ENCODE results near the gene FYB2. TPM values are rescaled to one million over a fixed set of nuclear protein-coding genes. Genes with fewer than 3 reads are reported as not detected.

Gene FYB2
- total and polyA plus RNA-seq, 10 of the 15 experiments (the other 5 are each of a cell fraction or from before 2014, with no cell fraction given), result 0.04 to 0.16 (median 0.05) TPM; not detected in 4

DNA sequence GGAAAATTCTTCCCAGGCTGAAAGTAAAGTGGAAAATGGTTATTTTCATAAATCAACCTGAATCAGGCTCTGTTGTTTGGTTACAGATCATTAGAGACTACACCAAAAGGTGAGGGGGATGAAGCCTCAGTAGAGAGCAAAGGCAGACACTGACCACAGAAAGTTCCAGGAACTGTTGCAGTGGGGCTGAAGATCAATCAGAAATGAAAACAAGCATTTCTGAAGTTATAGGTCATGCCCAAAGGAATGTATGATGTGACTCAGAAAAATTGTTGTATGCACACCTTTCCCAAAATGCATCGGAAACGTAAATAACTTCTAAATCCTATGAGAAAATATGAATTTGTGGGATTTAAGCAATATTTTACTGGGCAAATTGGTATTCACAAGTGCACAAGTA, 63.3 kb downstream of the FYB2 start (continued):
- no peak for TF ChIP-seq RCOR1 (conservative IDR thresholded peaks at IDR 0.05; ENCODE audit: low read depth, low read length)
- TF ChIP-seq FOXM1 (IDR thresholded peaks at IDR 0.05; ENCODE audit: low read depth, low read length), result no peak
- TF ChIP-seq, protein P1, sequence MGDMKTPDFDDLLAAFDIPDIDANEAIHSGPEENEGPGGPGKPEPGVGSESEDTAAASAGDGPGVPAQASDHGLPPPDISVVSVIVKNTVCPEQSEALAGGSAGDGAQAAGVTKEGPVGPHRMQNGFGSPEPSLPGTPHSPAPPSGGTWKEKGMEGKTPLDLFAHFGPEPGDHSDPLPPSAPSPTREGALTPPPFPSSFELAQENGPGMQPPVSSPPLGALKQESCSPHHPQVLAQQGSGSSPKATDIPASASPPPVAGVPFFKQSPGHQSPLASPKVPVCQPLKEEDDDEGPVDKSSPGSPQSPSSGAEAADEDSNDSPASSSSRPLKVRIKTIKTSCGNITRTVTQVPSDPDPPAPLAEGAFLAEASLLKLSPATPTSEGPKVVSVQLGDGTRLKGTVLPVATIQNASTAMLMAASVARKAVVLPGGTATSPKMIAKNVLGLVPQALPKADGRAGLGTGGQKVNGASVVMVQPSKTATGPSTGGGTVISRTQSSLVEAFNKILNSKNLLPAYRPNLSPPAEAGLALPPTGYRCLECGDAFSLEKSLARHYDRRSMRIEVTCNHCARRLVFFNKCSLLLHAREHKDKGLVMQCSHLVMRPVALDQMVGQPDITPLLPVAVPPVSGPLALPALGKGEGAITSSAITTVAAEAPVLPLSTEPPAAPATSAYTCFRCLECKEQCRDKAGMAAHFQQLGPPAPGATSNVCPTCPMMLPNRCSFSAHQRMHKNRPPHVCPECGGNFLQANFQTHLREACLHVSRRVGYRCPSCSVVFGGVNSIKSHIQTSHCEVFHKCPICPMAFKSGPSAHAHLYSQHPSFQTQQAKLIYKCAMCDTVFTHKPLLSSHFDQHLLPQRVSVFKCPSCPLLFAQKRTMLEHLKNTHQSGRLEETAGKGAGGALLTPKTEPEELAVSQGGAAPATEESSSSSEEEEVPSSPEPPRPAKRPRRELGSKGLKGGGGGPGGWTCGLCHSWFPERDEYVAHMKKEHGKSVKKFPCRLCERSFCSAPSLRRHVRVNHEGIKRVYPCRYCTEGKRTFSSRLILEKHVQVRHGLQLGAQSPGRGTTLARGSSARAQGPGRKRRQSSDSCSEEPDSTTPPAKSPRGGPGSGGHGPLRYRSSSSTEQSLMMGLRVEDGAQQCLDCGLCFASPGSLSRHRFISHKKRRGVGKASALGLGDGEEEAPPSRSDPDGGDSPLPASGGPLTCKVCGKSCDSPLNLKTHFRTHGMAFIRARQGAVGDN (IDR thresholded peaks at IDR 0.05), result no peak

DNA sequence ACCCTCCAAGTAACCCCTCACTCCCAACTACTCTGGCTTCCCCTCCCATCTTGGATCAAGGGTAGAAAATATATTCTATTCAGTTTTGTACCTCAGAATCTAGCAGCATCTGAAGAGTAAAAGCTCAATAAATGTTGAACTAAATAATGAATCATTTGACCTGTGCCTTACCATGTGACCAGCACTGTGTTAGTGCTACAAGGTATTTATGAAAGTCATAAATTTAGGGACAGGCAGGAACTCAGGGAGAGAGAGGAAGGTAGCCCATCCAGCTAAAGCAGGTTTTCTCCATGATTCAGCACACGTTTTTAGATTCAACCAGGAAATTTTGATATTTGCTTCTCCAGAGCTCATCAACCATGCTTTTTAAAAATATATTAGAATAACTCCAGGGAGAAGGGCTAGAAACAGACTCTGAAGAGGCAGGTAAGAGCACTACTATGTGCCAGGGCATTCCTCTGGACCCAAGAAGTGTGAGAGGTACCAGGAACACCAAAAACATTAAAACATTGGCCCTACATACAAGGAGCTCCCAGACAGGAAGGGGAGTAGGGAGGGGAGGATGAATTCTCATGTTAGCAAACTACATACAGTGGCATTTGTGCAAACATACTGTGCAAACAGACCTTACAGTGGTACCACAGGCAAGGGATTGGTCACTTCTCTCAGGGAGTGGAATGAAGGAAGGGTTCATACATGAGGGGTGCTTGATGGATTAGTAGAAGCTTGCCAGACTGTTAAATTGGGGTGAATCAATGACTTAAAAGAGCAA, 64.3 kb downstream of the FYB2 start:
- Histone ChIP-seq H3K4me1 (ENCODE audit: control insufficient read depth, insufficient read depth, low read length) (no peaks in the 10 kb centered on the region), H3K9ac (ENCODE audit: control insufficient read depth, insufficient read depth, low read length) (no peak overlapping the region), H3K4me2 (ENCODE audit: control insufficient read depth, insufficient read depth) (no peak overlapping the region), H3K36me3 (ENCODE audit: control insufficient read depth in 2 of 2, insufficient read depth in 2 of 2, low read length in 1 of 2) (no peaks in the 10 kb centered on the region), H3K27ac (ENCODE audit: control insufficient read depth, insufficient read depth) (no peak overlapping the region), H3K79me2 (ENCODE audit: control insufficient read depth, insufficient read depth, low read length) (no peaks in the 10 kb centered on the region), H2AFZ (ENCODE audit: control insufficient read depth, low read depth, low read length) (no peak overlapping the region), H3K9me3 (replicated peaks; ENCODE audit: control insufficient read depth, insufficient read depth, low read length) (no peaks in the 10 kb centered on the region), H4K20me1 (ENCODE audit: control insufficient read depth, insufficient read depth) (no peaks in the 10 kb centered on the region), H3K27me3 (replicated peaks in 1 of 2; ENCODE audit: control insufficient read depth in 2 of 2, insufficient read depth in 2 of 2, low read length in 1 of 2) (no peaks in the 10 kb centered on the region), H3K4me3 (no peak overlapping the region)
- 0% methylated on average over 1 of the region's 1 CpG for whole genome bisulfite sequencing (ENCODE audit: insufficient coverage, insufficient replicate concordance, low lambda C conversion rate, missing lambda C conversion rate)
- FAIRE-seq (no peak), DNase-seq (ENCODE audit: low read depth, low spot score) (no peak), ATAC-seq (no peak)
- intact Hi-C loops (cut with micrococcal nuclease; ENCODE audit: unreplicated experiment), result no loop called here
- POLR2A ChIA-PET, result no interaction called here
- BruUV-seq (replicated peaks), result no TSS peak
- SMC1A ChIA-PET (ENCODE audit: uncharacterized antibody, unreplicated experiment), result interaction anchor here (0.9 to 1.2 kb wide), 2 partner anchors 9 to 36 kb away, joined by 3 read pairs; no protein-coding TSS in a partner anchor
- RAD21 ChIA-PET (ENCODE audit: unreplicated experiment), result no interaction called here
- CTCF ChIA-PET, result no interaction called here
- in situ Hi-C loops (cut with MboI), result no loop called here
- TF ChIP-seq HDAC2 (IDR thresholded peaks at IDR 0.05), result no peak
- TF ChIP-seq ETV6 (conservative IDR thresholded peaks at IDR 0.05 in 1 of 2, IDR thresholded peaks at IDR 0.05 in 1 of 2; ENCODE audit: borderline replicate concordance in 1 of 2, low read depth in 1 of 2), result no peak
- no peak for TF ChIP-seq HCFC1 (IDR thresholded peaks at IDR 0.05; ENCODE audit: low read length)
- TF ChIP-seq ZBTB11 (CRISPR knock-in tag; IDR thresholded peaks at IDR 0.05), result no peak
- no peak for TF ChIP-seq TARDBP (IDR thresholded peaks at IDR 0.05; ENCODE audit: borderline replicate concordance)
- no peak for TF ChIP-seq SREBF1 (IDR thresholded peaks at IDR 0.05; ENCODE audit: low read length)
- TF ChIP-seq RBBP5 (conservative IDR thresholded peaks at IDR 0.05), result no peak
- no peak for TF ChIP-seq SMC3 (IDR thresholded peaks at IDR 0.05; ENCODE audit: borderline replicate concordance, low read length)
- no peak for TF ChIP-seq BACH1 (IDR thresholded peaks at IDR 0.05; ENCODE audit: borderline replicate concordance)
- no peak for TF ChIP-seq YY1 (IDR thresholded peaks at IDR 0.05; ENCODE audit: low read depth, low read length)
- TF ChIP-seq CEBPB (IDR thresholded peaks at IDR 0.05; ENCODE audit: borderline replicate concordance in 1 of 2, low read depth in 2 of 2, low read length in 2 of 2), result no peak
- TF ChIP-seq SMAD5 (IDR thresholded peaks at IDR 0.05; ENCODE audit: low read depth), result no peak
- no peak for TF ChIP-seq NRF1 (conservative IDR thresholded peaks at IDR 0.05; ENCODE audit: low read depth, low read length)
- TF ChIP-seq ZZZ3 (IDR thresholded peaks at IDR 0.05; ENCODE audit: control insufficient read depth, insufficient read length, low read depth), result no peak

Measured in GM12878 (cell line).